ENCODE data around the gene FAM180B.

FAM180B gene

GRCh38 chr11:47570651-47571356 lies 15.7 kb upstream of the FAM180B start:
- DNase-seq: no peak

GRCh38 chr11:47571357-47571729 lies 15.1 kb upstream of the FAM180B start:
- no peak for DNase-seq

DNA sequence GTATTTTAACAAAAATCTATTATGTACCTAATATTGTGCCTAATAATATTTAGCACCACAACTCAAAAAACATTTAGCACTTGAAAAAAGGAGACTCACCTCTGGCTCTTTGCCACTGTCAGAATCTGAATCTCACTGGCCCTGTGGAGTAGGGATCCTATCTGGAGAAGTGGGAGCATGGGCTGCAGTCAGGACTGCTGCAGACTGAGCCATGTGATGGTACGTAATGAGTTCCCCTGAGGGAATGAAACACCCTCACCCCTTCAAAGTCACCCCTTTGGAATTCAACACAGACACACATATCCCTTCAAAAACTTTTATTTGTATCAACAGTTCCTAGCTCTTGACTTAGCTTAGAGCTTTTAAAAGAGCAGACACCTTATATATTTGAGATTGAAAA lies 14.6 kb upstream of the FAM180B start:
- DNase-seq: no peak

GRCh38 chr11:47572715-47573255 lies 13.7 kb upstream of the FAM180B start:
- DNase-seq: no peak

DNA sequence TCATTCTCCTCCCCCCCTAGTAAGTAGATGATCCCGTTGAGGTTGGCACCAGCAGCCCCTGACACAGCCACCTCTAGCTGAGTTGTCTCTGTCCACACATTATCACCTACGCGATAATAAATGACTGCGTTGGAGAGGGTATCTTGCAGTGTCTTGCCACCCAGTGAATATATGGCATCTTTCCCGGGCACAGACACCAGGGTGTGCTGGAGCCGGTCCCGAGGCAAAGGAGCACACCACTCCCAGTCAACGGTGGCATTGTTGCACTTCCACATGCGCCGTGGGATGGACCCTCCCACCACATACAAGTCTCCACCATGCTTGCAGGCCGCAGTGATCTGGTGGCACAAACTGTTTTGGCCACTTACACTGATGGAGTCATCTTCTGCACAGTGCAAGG lies 13.2 kb upstream of the FAM180B start:
- DNase-seq: no peak

GRCh38 chr11:47577460-47578041 lies 8.9 kb upstream of the FAM180B start:
- no peak for DNase-seq

DNA sequence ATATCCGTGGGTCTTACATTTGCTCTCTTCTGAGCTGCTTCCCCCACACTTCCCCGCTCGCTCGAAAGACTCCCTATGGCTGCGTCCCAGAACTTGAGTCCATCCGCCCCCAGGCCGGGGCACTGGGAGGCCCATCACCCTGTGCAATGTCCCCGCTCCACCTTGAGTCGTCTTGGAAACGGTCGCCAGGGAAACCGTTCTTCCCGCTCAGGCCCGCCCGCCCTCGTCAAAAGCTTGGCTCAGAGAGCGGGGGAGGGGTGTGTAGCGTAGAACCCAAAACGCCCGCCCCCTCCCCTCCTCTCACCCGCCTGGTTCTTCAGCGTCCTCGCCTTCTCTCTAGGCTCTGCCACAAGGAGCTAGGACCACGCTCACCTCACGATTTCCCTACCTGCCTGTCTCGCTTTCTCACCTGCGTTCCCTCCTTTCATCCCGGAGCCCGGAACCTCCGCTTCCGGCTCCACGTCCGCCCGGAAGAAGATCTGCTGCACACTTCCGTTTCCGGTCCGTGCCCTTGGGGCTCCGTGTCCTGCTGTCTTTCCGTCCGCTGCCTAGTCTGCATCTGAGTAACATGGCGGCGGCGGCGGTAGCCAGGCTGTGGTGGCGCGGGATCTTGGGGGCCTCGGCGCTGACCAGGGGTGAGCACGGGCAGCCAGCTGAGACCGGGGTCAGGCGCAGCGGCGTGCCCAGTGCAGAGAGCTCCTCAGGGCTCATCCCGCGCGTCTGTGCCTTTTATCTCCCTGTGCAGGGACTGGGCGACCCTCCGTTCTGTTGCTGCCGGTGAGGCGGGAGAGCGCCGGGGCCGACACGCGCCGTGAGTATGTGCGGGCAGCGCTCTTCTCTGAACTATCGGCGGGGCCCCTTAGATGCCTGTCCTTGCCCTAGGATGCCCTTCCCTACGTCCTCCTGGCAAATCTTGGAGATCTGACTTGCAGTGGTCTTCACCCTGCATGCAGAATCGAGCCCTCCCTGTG lies 7.7 kb upstream of the FAM180B start, which contains the start of the genes KBTBD4 and NDUFS3:
TSS of gene KBTBD4 (minus strand) at position 447 of the 971 bp plus-strand sequence. CDS start at position 428, 19 bp downstream.
TSS of gene NDUFS3 (plus strand) at position 551 of the 971 bp plus-strand sequence. CDS start at position 569, 18 bp downstream.
- peak; percentile 98 for DNase-seq

GRCh38 chr11:47583844-47584243 lies 2.6 kb upstream of the FAM180B start:
- no peak for DNase-seq

GRCh38 chr11:47587039-47587716 lies 700 bp downstream of the FAM180B start:
- DNase-seq: no peak

GRCh38 chr11:47587723-47588326 lies 1.3 kb downstream of the FAM180B start:
- no peak for DNase-seq

DNA sequence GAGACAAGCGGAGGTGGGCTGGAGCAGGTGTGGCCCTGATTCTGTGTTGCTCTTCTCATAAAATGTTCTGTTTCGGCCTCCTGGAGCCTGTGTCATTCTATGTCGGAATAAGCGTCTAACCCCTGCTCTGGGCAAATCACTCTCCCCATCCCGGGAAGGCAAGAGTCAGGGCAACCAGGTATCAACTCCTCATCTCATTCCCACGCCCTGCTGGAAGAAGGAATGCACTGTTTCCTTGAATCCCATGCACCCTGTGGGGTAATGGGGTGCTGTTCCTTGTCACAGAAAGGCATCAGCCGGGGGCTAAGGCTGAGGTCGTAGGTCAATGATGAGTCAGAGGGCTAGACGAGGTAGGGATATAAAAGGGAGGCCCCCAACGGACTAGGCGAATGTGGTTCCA lies 2.6 kb downstream of the FAM180B start:
- no peak for DNase-seq

- no peak for DNase-seq
Measured at GRCh38 chr11:47589584-47589976, 3.1 kb downstream of the FAM180B start.

DNA sequence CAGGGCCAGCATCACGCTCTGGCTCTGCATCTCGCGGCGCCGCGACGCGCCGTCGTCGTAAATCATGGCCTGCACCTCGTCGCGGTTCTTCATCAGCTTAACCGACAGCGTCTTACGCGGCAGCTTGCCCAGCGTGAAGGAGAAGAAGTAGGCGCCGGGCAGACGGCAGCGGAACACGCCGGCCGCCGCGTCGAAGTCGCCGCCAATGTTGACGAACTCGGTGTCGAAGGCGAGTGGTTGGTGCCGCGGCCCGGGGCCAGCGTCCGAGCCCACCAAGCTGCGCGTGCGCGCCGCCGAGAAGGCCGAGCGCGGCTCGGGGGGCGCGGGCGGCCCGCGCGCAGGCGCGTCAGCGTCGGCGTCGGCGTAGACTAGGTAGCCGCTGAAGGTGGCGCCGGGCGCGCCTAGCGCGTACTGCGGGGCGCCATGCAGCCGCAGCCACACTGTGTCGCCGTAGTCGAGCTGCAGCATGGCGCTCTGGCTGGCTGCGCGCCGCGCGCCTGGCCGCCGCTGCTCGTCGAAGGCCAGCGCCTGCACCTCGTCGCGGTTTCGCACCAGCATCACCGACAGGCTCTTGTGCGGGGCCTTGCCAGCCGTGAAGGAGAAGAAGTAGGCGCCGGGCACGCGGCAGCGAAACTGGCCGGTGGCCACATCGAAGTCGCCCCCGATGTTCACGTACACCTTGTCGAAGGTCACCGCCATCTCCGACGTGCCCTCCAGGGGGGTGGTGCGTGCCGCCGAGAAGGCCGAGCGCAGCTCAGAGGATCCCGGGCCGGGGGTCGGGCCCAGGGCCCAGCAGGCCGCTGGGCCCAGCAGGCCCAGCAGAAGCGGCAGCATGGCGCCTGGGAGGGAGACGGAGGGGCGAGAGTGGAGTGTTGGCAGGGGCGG lies 3.7 kb downstream of the FAM180B start:
- no peak for DNase-seq

DNA sequence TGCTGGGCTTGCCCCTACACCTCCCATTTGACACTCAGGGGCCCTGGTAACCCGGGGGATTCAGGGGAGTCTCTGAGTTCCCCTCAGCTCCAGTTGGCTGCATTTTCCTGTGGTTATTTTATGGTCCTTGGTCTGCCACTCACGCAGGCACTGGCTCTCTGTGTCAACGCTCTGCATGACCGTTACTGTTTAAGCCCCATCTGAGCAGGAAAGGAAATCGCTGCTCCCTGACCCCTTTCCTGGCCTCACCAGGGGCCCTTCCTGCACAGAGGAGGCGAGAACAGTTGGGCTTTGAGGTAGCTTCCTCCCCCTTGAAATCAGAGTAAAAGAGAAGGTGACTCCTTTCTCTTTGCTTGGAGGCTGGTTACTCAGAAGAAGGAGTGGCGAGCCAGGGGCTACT lies 5.3 kb downstream of the FAM180B start:
- no peak for DNase-seq

- no peak for DNase-seq
Measured at GRCh38 chr11:47592251-47592650, 5.8 kb downstream of the FAM180B start.

DNA sequence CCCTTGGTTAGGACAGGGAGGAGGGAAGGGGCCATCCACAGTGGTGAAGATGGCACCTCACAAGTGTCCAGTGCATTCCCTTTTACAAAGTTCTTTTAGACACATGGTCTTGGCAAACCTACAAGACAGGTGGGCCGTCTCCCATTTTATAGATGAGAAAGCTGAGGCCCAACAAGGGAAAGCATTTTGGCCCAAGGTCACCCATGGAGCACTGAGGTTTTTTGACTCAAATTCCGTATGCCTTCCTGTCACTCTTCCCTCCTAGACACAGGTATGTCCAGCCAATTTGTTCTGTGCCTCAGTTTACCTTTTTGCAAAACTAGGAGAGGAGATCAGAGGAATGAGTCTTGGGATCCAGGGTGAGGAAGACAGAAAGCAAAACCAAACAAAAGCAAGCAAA lies 6.5 kb downstream of the FAM180B start:
- DNase-seq: no peak

DNA sequence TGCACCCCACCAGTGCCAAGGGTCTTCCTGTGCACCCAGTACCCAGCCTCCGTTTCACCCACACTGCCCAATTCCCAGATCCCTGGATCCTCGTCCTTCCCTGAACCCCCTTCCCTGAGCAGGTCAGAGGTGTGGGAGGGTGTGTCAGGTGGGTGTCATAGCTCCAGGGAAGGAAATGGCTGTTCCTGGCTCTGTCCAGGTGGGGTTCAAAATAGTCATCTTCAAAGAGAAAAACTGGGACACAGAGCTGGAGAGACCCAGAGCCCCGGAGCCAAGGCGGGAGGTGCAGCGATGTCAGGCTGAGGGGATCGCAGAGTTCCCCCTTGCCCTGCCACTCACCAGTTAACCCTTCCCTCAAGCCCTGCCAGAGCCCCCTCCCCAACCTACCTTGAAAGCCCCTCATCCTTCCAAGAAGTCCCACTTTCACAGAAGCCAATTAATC lies 7.0 kb downstream of the FAM180B start:
- no peak for DNase-seq

- DNase-seq: no peak
Measured at GRCh38 chr11:47593934-47594855, 7.7 kb downstream of the FAM180B start, which contains the start of gene C1QTNF4. Gene C1QTNF4 (minus strand): TSS chr11:47594411. CDS start chr11:47590810, 3,601 bp downstream.

- no peak for DNase-seq
Measured at GRCh38 chr11:47595029-47595428, 8.6 kb downstream of the FAM180B start.

DNA sequence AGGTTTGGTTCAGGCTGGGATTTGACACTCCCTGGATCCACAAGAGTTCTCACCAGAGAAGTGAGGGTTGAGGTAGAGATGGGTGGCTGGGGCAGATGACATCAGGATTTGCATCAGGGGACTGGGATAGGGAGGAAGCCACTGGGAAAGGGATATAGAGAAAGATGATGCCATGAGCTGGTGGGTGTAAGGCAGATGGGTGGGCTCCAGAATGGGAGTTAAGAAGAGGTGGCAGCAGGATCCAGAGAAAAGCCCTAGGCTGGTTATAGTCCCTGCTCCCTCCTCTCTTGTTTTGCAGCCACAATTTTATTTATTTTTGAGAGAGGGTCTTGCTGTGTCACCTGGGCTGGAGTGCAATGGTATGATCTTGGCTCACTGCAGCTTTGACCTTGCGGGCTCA lies 9.5 kb downstream of the FAM180B start:
- no peak for DNase-seq
